ENCODE results near the gene TSPAN15. TPM values are rescaled to one million over a fixed set of nuclear protein-coding genes. Genes with fewer than 3 reads are reported as not detected.
"Not testable (repeated sequence)": the region's sequence is repeated elsewhere in the genome, so short reads cannot be mapped to it uniquely, and the experiment has no call there.

TSPAN15 gene
- total and polyA plus RNA-seq, 5 donors, result 5.3 to 11.5 (median 7.9) TPM

GRCh38 chr10:69527961-69528360 lies 76.7 kb downstream of the TSPAN15 start:
- ATAC-seq (no peak), DNase-seq (no peak)
- Histone ChIP-seq H3K4me1 (ENCODE audit: control insufficient read depth, insufficient read depth, low read length) (no peaks in the 10 kb centered on the region), H3K4me3 (ENCODE audit: low read length) (no peak overlapping the region), H3K27ac (ENCODE audit: low read length) (no peak overlapping the region), H3K9me3 (ENCODE audit: control insufficient read depth, low read length) (no peaks in the 10 kb centered on the region), H3K27me3 (ENCODE audit: control insufficient read depth, insufficient read depth) (no peaks in the 10 kb centered on the region)
- 96% methylated on average over 11 of the region's 11 CpGs for WGBS
- intact Hi-C loops (cut with DNase I), result no loop called here

GRCh38 chr10:69533658-69534057 lies 82.4 kb downstream of the TSPAN15 start:
- ATAC-seq, result no peak
- 77% methylated on average over 3 of the region's 3 CpGs for WGBS
- Histone ChIP-seq H3K27me3 (ENCODE audit: control insufficient read depth, insufficient read depth) (no peaks in the 10 kb centered on the region), H3K4me3 (ENCODE audit: low read length) (no peak overlapping the region), H3K27ac (ENCODE audit: low read length) (no peak overlapping the region), H3K9me3 (ENCODE audit: control insufficient read depth, low read length) (no peaks in the 10 kb centered on the region), H3K4me1 (ENCODE audit: control insufficient read depth, insufficient read depth, low read length) (no peaks in the 10 kb centered on the region)
- no peak for DNase-seq
- intact Hi-C loops (cut with DNase I), result no loop called here

- H3K27ac ChIP-seq (ENCODE audit: low read length); H3K27me3 ChIP-seq (ENCODE audit: control insufficient read depth, insufficient read depth); intact Hi-C loops (cut with DNase I); H3K4me3 ChIP-seq (ENCODE audit: low read length); ATAC-seq; H3K4me1 ChIP-seq (ENCODE audit: control insufficient read depth, insufficient read depth, low read length); H3K9me3 ChIP-seq (ENCODE audit: control insufficient read depth, low read length); DNase-seq: not testable (repeated sequence)
- 94% methylated on average over 11 of the region's 11 CpGs for WGBS
These were observed 85.3 kb downstream of the TSPAN15 start for GRCh38 chr10:69536521-69536920.

- Histone ChIP-seq H3K9me3 (ENCODE audit: control insufficient read depth, low read length) (peaks cover 3% of the 10 kb centered on the region), H3K27me3 (ENCODE audit: control insufficient read depth, insufficient read depth) (no peaks in the 10 kb centered on the region), H3K4me3 (ENCODE audit: low read length) (no peak overlapping the region), H3K4me1 (ENCODE audit: control insufficient read depth, insufficient read depth, low read length) (no peaks in the 10 kb centered on the region), H3K27ac (ENCODE audit: low read length) (no peak overlapping the region)
- no peak for ATAC-seq
- intact Hi-C loops (cut with DNase I), result no loop called here
- no peak for DNase-seq
- 84% methylated on average over 6 of the region's 6 CpGs for WGBS
These were observed 86.2 kb downstream of the TSPAN15 start for GRCh38 chr10:69537449-69537848.

- Histone ChIP-seq H3K4me1 (ENCODE audit: control insufficient read depth, insufficient read depth, low read length) (no peaks in the 10 kb centered on the region), H3K4me3 (ENCODE audit: low read length) (no peak overlapping the region), H3K9me3 (ENCODE audit: control insufficient read depth, low read length) (peaks cover 3% of the 10 kb centered on the region), H3K27ac (ENCODE audit: low read length) (no peak overlapping the region), H3K27me3 (ENCODE audit: control insufficient read depth, insufficient read depth) (no peaks in the 10 kb centered on the region)
- intact Hi-C loops (cut with DNase I), result no loop called here
- no peak for DNase-seq
- WGBS, result 69% methylated on average over 3 of the region's 3 CpGs
- ATAC-seq, result no peak
These were observed 87.2 kb downstream of the TSPAN15 start for GRCh38 chr10:69538461-69538860.

- ATAC-seq (no peak), DNase-seq (no peak)
- intact Hi-C loops (cut with DNase I), result no loop called here
- no peak overlapping the region for H3K4me3 ChIP-seq (ENCODE audit: low read length)
- H3K27me3 ChIP-seq (ENCODE audit: control insufficient read depth, insufficient read depth), result no peaks in the 10 kb centered on the region
- no peak overlapping the region for H3K27ac ChIP-seq (ENCODE audit: low read length)
- H3K4me1 ChIP-seq (ENCODE audit: control insufficient read depth, insufficient read depth, low read length), result no peaks in the 10 kb centered on the region
- H3K9me3 ChIP-seq (ENCODE audit: control insufficient read depth, low read length), result peaks cover 3% of the 10 kb centered on the region
- WGBS, result 91% methylated on average over 2 of the region's 2 CpGs
These were observed 90.2 kb downstream of the TSPAN15 start for GRCh38 chr10:69541463-69541862.

- intact Hi-C loops (cut with DNase I), result no loop called here
- DNase-seq (no peak), ATAC-seq (no peak)
- no peak overlapping the region for H3K4me3 ChIP-seq (ENCODE audit: low read length)
- no peak overlapping the region for H3K27ac ChIP-seq (ENCODE audit: low read length)
- H3K27me3 ChIP-seq (ENCODE audit: control insufficient read depth, insufficient read depth), result no peaks in the 10 kb centered on the region
- H3K4me1 ChIP-seq (ENCODE audit: control insufficient read depth, insufficient read depth, low read length), result no peaks in the 10 kb centered on the region
- H3K9me3 ChIP-seq (ENCODE audit: control insufficient read depth, low read length), result peaks cover 3% of the 10 kb centered on the region
These were observed 98.7 kb downstream of the TSPAN15 start for GRCh38 chr10:69549959-69550358.

GRCh38 chr10:69552268-69552667 lies 101.0 kb downstream of the TSPAN15 start:
- intact Hi-C loops (cut with DNase I), result no loop called here
- H3K27ac ChIP-seq (ENCODE audit: low read length), result no peak overlapping the region
- H3K27me3 ChIP-seq (ENCODE audit: control insufficient read depth, insufficient read depth), result no peaks in the 10 kb centered on the region
- WGBS, result 11% methylated on average over 1 of the region's 1 CpG
- H3K4me3 ChIP-seq (ENCODE audit: low read length), result no peak overlapping the region
- H3K4me1 ChIP-seq (ENCODE audit: control insufficient read depth, insufficient read depth, low read length), result no peaks in the 10 kb centered on the region
- no peak for DNase-seq
- peaks cover 3% of the 10 kb centered on the region for H3K9me3 ChIP-seq (ENCODE audit: control insufficient read depth, low read length)
- ATAC-seq, result no peak

- Histone ChIP-seq H3K4me3 (ENCODE audit: low read length) (no peak overlapping the region), H3K27ac (ENCODE audit: low read length) (no peak overlapping the region), H3K27me3 (ENCODE audit: control insufficient read depth, insufficient read depth) (no peaks in the 10 kb centered on the region), H3K9me3 (ENCODE audit: control insufficient read depth, low read length) (peaks cover 3% of the 10 kb centered on the region), H3K4me1 (ENCODE audit: control insufficient read depth, insufficient read depth, low read length) (no peaks in the 10 kb centered on the region)
- intact Hi-C loops (cut with DNase I), result no loop called here
- ATAC-seq, result no peak
- 71% methylated on average over 4 of the region's 4 CpGs for WGBS
- no peak for DNase-seq
These were observed 102.1 kb downstream of the TSPAN15 start for GRCh38 chr10:69553328-69553727.

- Histone ChIP-seq H3K4me3 (ENCODE audit: low read length) (no peak overlapping the region), H3K4me1 (ENCODE audit: control insufficient read depth, insufficient read depth, low read length) (no peaks in the 10 kb centered on the region), H3K27me3 (ENCODE audit: control insufficient read depth, insufficient read depth) (no peaks in the 10 kb centered on the region), H3K27ac (ENCODE audit: low read length) (no peak overlapping the region), H3K9me3 (ENCODE audit: control insufficient read depth, low read length) (peaks cover 3% of the 10 kb centered on the region)
- intact Hi-C loops (cut with DNase I), result no loop called here
- WGBS, result 27% methylated on average over 6 of the region's 6 CpGs
- no peak for DNase-seq
- ATAC-seq, result no peak
These were observed 103.3 kb downstream of the TSPAN15 start for GRCh38 chr10:69554611-69555010.

Measured in right cardiac atrium (tissue), 5 donors.